HG02870 (cell line): Measurements from ENCODE around the gene CDK16.
A peak's percentile ranks its signal among the peaks of the same experiment; 100 is the strongest.

Experiments used
- ATAC-seq: cut with Tn5 transposase; IDR thresholded peaks from one replicate; pipeline ENCODE4 v1.9.1; 2021; ENCODE audit warnings: mild to moderate bottlenecking, moderate library complexity; ENCODE audit not compliant: unreplicated experiment

CDK16 gene

GRCh38 chrX:47185241-47185640 is 33.2 kb upstream of the CDK16 start:
- no peak for ATAC-seq

- no peak for ATAC-seq
These were observed 32.3 kb upstream of the CDK16 start for GRCh38 chrX:47186096-47186740.

GRCh38 chrX:47187106-47187677 is 31.3 kb upstream of the CDK16 start:
- no peak for ATAC-seq

- ATAC-seq: no peak
These were observed 28.6 kb upstream of the CDK16 start for GRCh38 chrX:47189906-47190305.

- peak; percentile 43 for ATAC-seq
These were observed 27.8 kb upstream of the CDK16 start for GRCh38 chrX:47190445-47191269.

GRCh38 chrX:47191331-47191730 is 27.1 kb upstream of the CDK16 start:
- no peak for ATAC-seq

GRCh38 chrX:47191806-47192401 is 26.6 kb upstream of the CDK16 start:
- no peak for ATAC-seq

- peak; percentile 81 for ATAC-seq
These were observed 24.8 kb upstream of the CDK16 start, which contains the start of gene UBA1 for GRCh38 chrX:47193475-47194193. UBA1 (plus strand) TSS chrX:47193829; CDS start chrX:47198803, 4,974 bp downstream.

- ATAC-seq: no peak
These were observed 24.2 kb upstream of the CDK16 start for GRCh38 chrX:47194194-47194787.

- no peak for ATAC-seq
These were observed 22.4 kb upstream of the CDK16 start for GRCh38 chrX:47196098-47196497.

GRCh38 chrX:47197526-47197925 is 21.0 kb upstream of the CDK16 start:
- ATAC-seq: no peak

- ATAC-seq: no peak
These were observed 20.3 kb upstream of the CDK16 start for GRCh38 chrX:47198026-47198686.

GRCh38 chrX:47198687-47199080 is 19.8 kb upstream of the CDK16 start:
- ATAC-seq: no peak

GRCh38 chrX:47199286-47199685 is 19.2 kb upstream of the CDK16 start:
- no peak for ATAC-seq

- ATAC-seq: no peak
These were observed 17.9 kb upstream of the CDK16 start for GRCh38 chrX:47200385-47201150.

GRCh38 chrX:47201345-47201944 is 17.0 kb upstream of the CDK16 start:
- no peak for ATAC-seq

- no peak for ATAC-seq
These were observed 16.2 kb upstream of the CDK16 start for GRCh38 chrX:47202316-47202715.

GRCh38 chrX:47202877-47203276 is 15.6 kb upstream of the CDK16 start:
- no peak for ATAC-seq

GRCh38 chrX:47204970-47205369 is 13.5 kb upstream of the CDK16 start:
- ATAC-seq: no peak
